Transverse colon (tissue), 4 donors: ENCODE results near the gene GPX2. TPM values are rescaled to one million over a fixed set of nuclear protein-coding genes. Genes with fewer than 3 reads are reported as not detected.

Experiments used
- DNase-seq: peaks from one replicate; pipeline ENCODE4 v3.0.0-alpha.2; 2019
- H3K27ac ChIP-seq, 4 donors: fragments of 200-600 bp; sonication (generic); 2 replicates each; pipeline ENCODE4 v1.5.1; 2016 to 2018; ENCODE audit warnings: inconsistent platforms in 4 of 4
- H3K27me3 ChIP-seq: fragments of 200-600 bp; sonication (generic); 2 replicates; pipeline ENCODE4 v1.5.1; 2017; ENCODE audit warnings: inconsistent platforms
- H3K36me3 ChIP-seq, 4 donors: fragments of 200-600 bp; sonication (generic); 2 replicates each; pipeline ENCODE4 v1.5.1; 2017 to 2019; ENCODE audit warnings: inconsistent platforms in 4 of 4
- H3K4me1 ChIP-seq, 4 donors: fragments of 200-600 bp; sonication (generic); 2 replicates each; pipeline ENCODE4 v1.5.1; 2017 to 2020; ENCODE audit warnings: inconsistent platforms in 4 of 4
- H3K4me3 ChIP-seq, 4 donors: fragments of 200-600 bp; sonication (generic); 1 replicate in 1 of 4; 2 replicates in 3 of 4; pipeline versions ENCODE4 v1.5.1 to v1.6.1; 2017 to 2019; ENCODE audit warnings: inconsistent platforms in 4 of 4
- H3K9me3 ChIP-seq, 2 donors: fragments of 200-600 bp; sonication (generic); 2 replicates each; pipeline ENCODE4 v1.5.1; 2017 to 2019; ENCODE audit warnings: inconsistent platforms in 2 of 2
- CTCF ChIP-seq, 5 experiments: fragments of 200-600 bp in 3 of 5; fragments of 450-650 bp in 2 of 5; sonication (generic) in 3 of 5; IDR thresholded peaks; 1 replicate in 2 of 5; 2 replicates in 3 of 5; pipeline ENCODE4 v1.5.1; 2016 to 2017; ENCODE audit warnings: antibody characterized with exemption in 5 of 5, inconsistent platforms in 3 of 5, mild to moderate bottlenecking in 2 of 5, moderate library complexity in 1 of 5
- EP300 ChIP-seq: sonication (generic); formaldehyde crosslinking; IDR thresholded peaks from one replicate; pipeline ENCODE4 v1.6.1; 2017; ENCODE audit warnings: antibody characterized with exemption, low read depth
- POLR2A ChIP-seq: fragments of 450-650 bp; IDR thresholded peaks from one replicate; pipeline ENCODE4 v1.6.1; 2016; ENCODE audit warnings: antibody characterized with exemption, mild to moderate bottlenecking, moderate library complexity
- POLR2AphosphoS5 ChIP-seq, 3 donors: sonication (generic); formaldehyde crosslinking; IDR thresholded peaks; one replicate each; pipeline ENCODE4 v1.6.1; 2016; ENCODE audit warnings: antibody characterized with exemption in 3 of 3
- WGBS, 2 donors: methylation state at CpG; one replicate each; pipeline ENCODE4 v1.1.5; 2018; ENCODE audit warnings: low coverage in 1 of 2; 5-methylcytosine and 5-hydroxymethylcytosine counted together
- in situ Hi-C, 4 donors: fragments of 200-750 bp; cut with MboI; loops; one replicate each; pipeline versions ENCODE4 v1.15.0 to v1.15.1; 2017; ENCODE audit warnings: low sequenced_read_pairs in 3 of 4, low pct_ligation_motif_present in 1 of 4, low pct_unique_long_range_greater_than_20kb in 1 of 4
- intact Hi-C: fragments of 100-400 bp; cut with DNase I; formaldehyde crosslinking; loops from one replicate; pipeline ENCODE4 v1.15.1; 2023; ENCODE audit warnings: low total_unique reads
- total RNA-seq, 4 donors: library from RNA; depleted of rRNA; stranded (reverse); fragments of >200 nt; gene quantifications; one replicate each; pipeline ENCODE4 v1.1.0, GENCODE V29; 2016

The GPX2 gene
- total RNA-seq, 4 donors from 2014 or later, result 7.9 to 292 (median 204) TPM

DNA sequence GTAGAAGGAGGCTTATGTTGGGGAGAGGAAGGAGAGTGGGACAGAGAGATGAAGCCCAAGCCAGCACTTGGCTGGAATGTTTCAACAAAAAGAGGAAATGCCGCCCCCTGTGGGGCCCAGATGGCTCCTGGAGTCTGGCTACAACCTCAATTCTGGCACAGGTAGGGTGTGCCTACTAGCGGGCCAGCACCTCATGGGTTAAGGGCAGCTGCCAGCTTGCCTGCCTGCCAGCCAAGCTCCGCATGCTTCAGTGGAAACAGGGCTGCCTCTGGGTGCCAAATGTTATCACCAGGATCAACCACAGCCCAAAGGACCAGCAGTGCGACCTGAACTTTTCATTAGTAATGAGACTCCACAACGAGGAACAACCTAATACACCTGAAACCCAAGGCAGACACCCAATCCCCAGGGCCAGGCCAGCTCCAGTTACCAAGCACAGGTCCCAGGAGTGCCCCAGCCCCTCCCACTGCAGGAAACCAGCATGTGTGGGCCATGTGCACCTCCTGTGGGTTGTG is 18.3 kb upstream of the GPX2 start:
- H3K4me3 ChIP-seq, result no peak overlapping the region
- H3K27me3 ChIP-seq, result no peaks in the 10 kb centered on the region
- in situ Hi-C loops, result no loop called here
- intact Hi-C loops, result no loop called here
- H3K27ac ChIP-seq, result no peak overlapping the region
- no peaks in the 10 kb centered on the region for H3K36me3 ChIP-seq
- TF ChIP-seq CTCF (IDR thresholded peaks at IDR 0.05) (no peak), POLR2A (no peak), EP300 (no peak), POLR2AphosphoS5 (IDR thresholded peaks at IDR 0.05) (no peak)
- no peaks in the 10 kb centered on the region for H3K4me1 ChIP-seq
- DNase-seq, result no peak
- 22% methylated on average over 4 of the region's 5 CpGs; no CpG with 5 or more reads in 1 of the 2 donors for WGBS, 2 donors
- H3K9me3 ChIP-seq, result no peaks in the 10 kb centered on the region

- Histone ChIP-seq H3K9me3 (no peaks in the 10 kb centered on the region), H3K27ac (no peak overlapping the region), H3K4me3 (no peak overlapping the region), H3K27me3 (no peaks in the 10 kb centered on the region), H3K36me3 (no peaks in the 10 kb centered on the region), H3K4me1 (no peaks in the 10 kb centered on the region)
- in situ Hi-C loops (no loop called here), intact Hi-C loops (no loop called here)
- no peak for TF ChIP-seq EP300
- no peak for TF ChIP-seq POLR2A
- no peak for TF ChIP-seq CTCF (IDR thresholded peaks at IDR 0.05)
- TF ChIP-seq POLR2AphosphoS5 (IDR thresholded peaks at IDR 0.05), result no peak
- 80% methylated on average over 5 of the region's 5 CpGs; no CpG with 5 or more reads in 1 of the 2 donors for WGBS, 2 donors
- DNase-seq, result no peak
These were observed 16.2 kb upstream of the GPX2 start for GRCh38 chr14:64958743-64959142.

DNA sequence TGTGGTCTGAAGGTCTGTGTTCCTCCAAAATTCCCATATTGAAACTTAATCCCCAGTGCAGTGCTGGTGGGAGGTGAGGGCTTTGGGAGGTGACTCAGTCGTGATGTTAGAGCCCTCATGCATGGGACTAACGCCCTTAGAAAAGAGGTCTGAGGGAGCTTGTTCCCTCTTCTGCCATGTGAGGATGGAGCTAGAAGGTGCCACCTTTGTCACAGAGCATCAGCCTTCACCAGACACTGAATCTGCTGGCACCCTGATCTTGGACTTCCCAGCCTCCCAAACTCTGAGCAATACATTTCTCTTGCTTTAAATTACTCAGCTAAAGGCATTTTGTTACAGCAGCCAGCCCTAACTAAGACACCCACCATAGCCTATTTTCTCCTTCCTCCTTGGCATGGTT is 15.7 kb upstream of the GPX2 start:
- DNase-seq, result no peak
- no peak for TF ChIP-seq POLR2AphosphoS5 (IDR thresholded peaks at IDR 0.05)
- TF ChIP-seq POLR2A, result no peak
- TF ChIP-seq EP300, result no peak
- no peak for TF ChIP-seq CTCF (IDR thresholded peaks at IDR 0.05)
- 83% methylated on average over 2 of the region's 2 CpGs; no CpG with 5 or more reads in 1 of the 2 donors for WGBS, 2 donors
- no peaks in the 10 kb centered on the region for H3K9me3 ChIP-seq
- H3K27me3 ChIP-seq, result no peaks in the 10 kb centered on the region
- no peak overlapping the region for H3K4me3 ChIP-seq
- in situ Hi-C loops (no loop called here), intact Hi-C loops (no loop called here)
- H3K4me1 ChIP-seq, result no peaks in the 10 kb centered on the region
- no peak overlapping the region for H3K27ac ChIP-seq
- H3K36me3 ChIP-seq, result no peaks in the 10 kb centered on the region

GRCh38 chr14:64956697-64957406 is 14.3 kb upstream of the GPX2 start:
- 88 to 95% methylated on average over 3 to 8 of the region's 8 CpGs for WGBS, 2 donors
- Histone ChIP-seq H3K9me3 (no peaks in the 10 kb centered on the region), H3K27me3 (no peaks in the 10 kb centered on the region), H3K4me3 (no peak overlapping the region), H3K36me3 (no peaks in the 10 kb centered on the region), H3K4me1 (no peaks in the 10 kb centered on the region), H3K27ac (no peak overlapping the region)
- DNase-seq, result no peak
- intact Hi-C loops (no loop called here), in situ Hi-C loops (no loop called here)
- TF ChIP-seq CTCF (IDR thresholded peaks at IDR 0.05), result no peak
- no peak for TF ChIP-seq POLR2A
- TF ChIP-seq POLR2AphosphoS5 (IDR thresholded peaks at IDR 0.05), result no peak
- TF ChIP-seq EP300, result no peak
